Measurements from ENCODE around the gene PC. TPM values are rescaled to one million over a fixed set of nuclear protein-coding genes. Genes with fewer than 3 reads are reported as not detected.

The PC gene
- total and polyA plus RNA-seq, 12 donors = 40.6 to 231 (median 83.2) TPM

DNA sequence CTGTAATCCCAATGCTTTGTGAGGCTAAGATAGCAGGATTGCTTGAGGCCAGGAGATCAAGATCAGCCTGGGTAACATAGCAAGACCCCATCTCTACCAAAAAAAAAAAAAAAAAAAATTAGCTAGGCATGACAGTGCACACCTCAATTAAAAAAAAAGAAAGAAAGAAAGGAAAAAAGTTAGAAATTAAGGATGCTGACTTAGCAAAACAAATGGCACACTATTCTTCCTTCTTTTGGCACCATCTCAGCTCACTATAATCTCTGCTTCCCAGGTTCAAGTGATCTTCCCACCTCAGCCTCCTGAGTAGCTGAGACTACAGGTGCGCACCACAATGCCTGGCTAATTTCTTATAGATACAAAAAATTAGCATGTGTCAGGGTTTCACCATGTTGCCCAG lies 33.9 kb downstream of the PC start:
- intact Hi-C loops (cut with DNase I) = no loop called here
- Histone ChIP-seq H3K4me3 (no peak overlapping the region), H3K36me3 (replicated peaks in 1 of 2) (no peaks in the 10 kb centered on the region), H3K4me1 (replicated peaks in 1 of 2) (peaks cover 0 to 8% of the 10 kb centered on the region in 2 donors), H3K9me3 (replicated peaks in 1 of 3) (no peaks in the 10 kb centered on the region), H3K27me3 (no peaks in the 10 kb centered on the region), H3K27ac (no peak overlapping the region)
- DNase-seq = no peak
- TF ChIP-seq, protein P1, sequence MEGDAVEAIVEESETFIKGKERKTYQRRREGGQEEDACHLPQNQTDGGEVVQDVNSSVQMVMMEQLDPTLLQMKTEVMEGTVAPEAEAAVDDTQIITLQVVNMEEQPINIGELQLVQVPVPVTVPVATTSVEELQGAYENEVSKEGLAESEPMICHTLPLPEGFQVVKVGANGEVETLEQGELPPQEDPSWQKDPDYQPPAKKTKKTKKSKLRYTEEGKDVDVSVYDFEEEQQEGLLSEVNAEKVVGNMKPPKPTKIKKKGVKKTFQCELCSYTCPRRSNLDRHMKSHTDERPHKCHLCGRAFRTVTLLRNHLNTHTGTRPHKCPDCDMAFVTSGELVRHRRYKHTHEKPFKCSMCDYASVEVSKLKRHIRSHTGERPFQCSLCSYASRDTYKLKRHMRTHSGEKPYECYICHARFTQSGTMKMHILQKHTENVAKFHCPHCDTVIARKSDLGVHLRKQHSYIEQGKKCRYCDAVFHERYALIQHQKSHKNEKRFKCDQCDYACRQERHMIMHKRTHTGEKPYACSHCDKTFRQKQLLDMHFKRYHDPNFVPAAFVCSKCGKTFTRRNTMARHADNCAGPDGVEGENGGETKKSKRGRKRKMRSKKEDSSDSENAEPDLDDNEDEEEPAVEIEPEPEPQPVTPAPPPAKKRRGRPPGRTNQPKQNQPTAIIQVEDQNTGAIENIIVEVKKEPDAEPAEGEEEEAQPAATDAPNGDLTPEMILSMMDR (IDR thresholded peaks at IDR 0.05) = no peak
- TF ChIP-seq POLR2A (IDR thresholded peaks at IDR 0.05) = no peak
- WGBS, 4 donors = 94 to 100% (median 95%) methylated on average over 1 of the region's 1 CpG

DNA sequence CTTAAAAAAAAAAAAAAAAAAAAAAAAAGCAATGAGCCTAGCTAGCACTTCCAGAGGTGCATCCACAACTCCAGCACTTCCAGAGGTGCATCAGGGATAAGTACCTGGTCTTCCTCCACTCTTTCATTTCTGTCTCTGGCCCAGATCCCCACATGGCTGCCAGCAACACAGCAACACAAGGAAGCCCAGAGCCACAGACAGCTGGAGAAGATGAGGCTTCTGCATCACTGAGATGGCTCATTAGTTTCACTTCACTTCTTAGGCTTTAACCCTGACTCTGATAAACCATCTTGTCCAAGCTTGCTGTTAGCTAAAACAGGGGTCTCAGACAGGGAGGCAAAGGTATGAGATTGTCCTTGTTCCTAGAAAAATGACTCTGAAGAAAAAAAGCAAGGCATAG lies 35.6 kb downstream of the PC start:
- H3K27me3 ChIP-seq = no peaks in the 10 kb centered on the region
- H3K27ac ChIP-seq = no peak overlapping the region
- TF ChIP-seq, protein P1 (IDR thresholded peaks at IDR 0.05) = no peak
- no peak for TF ChIP-seq POLR2A (IDR thresholded peaks at IDR 0.05)
- H3K4me1 ChIP-seq (replicated peaks in 1 of 2) = peaks cover 0 to 5% of the 10 kb centered on the region in 2 donors
- intact Hi-C loops (cut with DNase I) = no loop called here
- no peaks in the 10 kb centered on the region for H3K36me3 ChIP-seq (replicated peaks in 1 of 2)
- no peak for DNase-seq
- no peak overlapping the region for H3K4me3 ChIP-seq
- H3K9me3 ChIP-seq (replicated peaks in 1 of 3) = no peaks in the 10 kb centered on the region

DNA sequence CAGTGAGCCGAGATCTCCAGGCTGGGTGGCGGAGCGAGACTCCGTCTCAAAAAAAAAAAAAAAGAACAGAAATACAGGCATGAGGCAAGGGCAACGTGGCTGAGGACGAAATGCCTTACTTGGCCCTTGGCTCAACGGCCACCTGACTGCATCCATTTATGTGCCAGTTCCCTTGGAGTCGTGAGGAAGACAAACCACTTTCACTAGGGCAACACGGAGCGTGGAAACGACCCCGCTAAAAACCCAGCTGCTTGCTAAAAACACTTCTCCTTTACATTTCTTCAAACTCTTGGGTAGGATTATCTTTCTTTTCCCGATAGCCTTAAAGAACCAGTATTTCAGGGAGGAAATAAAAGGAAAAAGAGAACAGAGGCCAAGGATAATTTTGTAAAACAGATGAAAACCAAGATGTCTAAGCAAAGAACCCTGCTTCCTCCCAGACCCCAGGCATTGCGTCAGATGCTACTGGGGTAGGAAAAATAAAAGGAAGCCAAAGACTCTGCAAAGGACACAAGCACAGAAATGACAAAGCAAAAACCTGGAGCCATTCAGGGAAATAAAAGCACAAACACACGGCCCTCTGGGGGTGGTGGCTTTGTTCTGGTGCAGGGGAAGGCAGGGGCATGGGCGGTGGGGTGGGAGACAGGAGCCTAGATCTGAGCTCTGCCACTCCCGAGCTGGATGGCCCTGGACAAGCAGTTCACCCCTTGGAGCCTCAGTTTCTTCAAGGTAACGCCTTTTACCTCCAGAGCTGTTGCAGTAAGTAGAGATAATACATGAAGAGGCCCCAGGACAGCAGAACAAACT lies 37.0 kb downstream of the PC start:
- no peak for DNase-seq
- Histone ChIP-seq H3K4me1 (replicated peaks in 1 of 2) (peaks cover 0 to 3% of the 10 kb centered on the region in 2 donors), H3K4me3 (no peak overlapping the region), H3K36me3 (replicated peaks in 1 of 2) (no peaks in the 10 kb centered on the region), H3K27me3 (no peaks in the 10 kb centered on the region), H3K27ac (no peak overlapping the region), H3K9me3 (replicated peaks in 1 of 3) (no peaks in the 10 kb centered on the region)
- intact Hi-C loops (cut with DNase I) = no loop called here
- 77 to 84% (median 81%) methylated on average over 18 of the region's 18 CpGs for WGBS, 4 donors
- TF ChIP-seq, protein P1 (IDR thresholded peaks at IDR 0.05) = no peak
- no peak for TF ChIP-seq POLR2A (IDR thresholded peaks at IDR 0.05)

DNA sequence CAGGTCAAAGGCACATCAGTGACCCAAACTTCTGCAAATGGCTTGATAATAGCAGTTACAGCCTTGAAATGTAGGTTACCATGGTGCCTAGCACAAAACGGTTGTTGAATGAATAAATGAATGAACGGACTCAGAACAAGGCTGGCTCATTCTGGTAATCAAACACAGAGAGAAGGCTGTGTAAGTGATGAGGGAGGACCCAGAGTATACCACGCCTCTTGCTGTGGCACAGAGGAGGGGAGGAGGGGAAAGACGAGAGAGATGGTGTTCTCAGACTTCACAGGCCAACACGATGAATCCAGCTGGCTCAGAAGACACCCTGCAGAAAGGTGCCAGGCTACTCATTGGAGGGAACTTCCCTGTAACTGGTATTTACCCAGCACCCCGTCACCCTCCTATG lies 38.3 kb downstream of the PC start:
- no peaks in the 10 kb centered on the region for H3K9me3 ChIP-seq (replicated peaks in 1 of 3)
- H3K4me1 ChIP-seq (replicated peaks in 1 of 2) = no peaks in the 10 kb centered on the region
- intact Hi-C loops (cut with DNase I) = no loop called here
- H3K4me3 ChIP-seq = no peak overlapping the region
- 80 to 87% (median 82%) methylated on average over 6 of the region's 6 CpGs for WGBS, 4 donors
- no peak overlapping the region for H3K27ac ChIP-seq
- H3K27me3 ChIP-seq = no peaks in the 10 kb centered on the region
- TF ChIP-seq POLR2A (IDR thresholded peaks at IDR 0.05) = no peak
- TF ChIP-seq, protein P1 (IDR thresholded peaks at IDR 0.05) = no peak
- H3K36me3 ChIP-seq (replicated peaks in 1 of 2) = no peaks in the 10 kb centered on the region
- no peak for DNase-seq
